CD4-positive, alpha-beta T cell treated with Interleukin-17A for 4 hours (primary cell): Measurements from ENCODE around the gene HIBADH.

Experiments
- DNase-seq: peaks from one replicate; pipeline ENCODE4 v3.0.0-alpha.2; 2020; ENCODE audit warnings: mixed read lengths

HIBADH gene

DNA sequence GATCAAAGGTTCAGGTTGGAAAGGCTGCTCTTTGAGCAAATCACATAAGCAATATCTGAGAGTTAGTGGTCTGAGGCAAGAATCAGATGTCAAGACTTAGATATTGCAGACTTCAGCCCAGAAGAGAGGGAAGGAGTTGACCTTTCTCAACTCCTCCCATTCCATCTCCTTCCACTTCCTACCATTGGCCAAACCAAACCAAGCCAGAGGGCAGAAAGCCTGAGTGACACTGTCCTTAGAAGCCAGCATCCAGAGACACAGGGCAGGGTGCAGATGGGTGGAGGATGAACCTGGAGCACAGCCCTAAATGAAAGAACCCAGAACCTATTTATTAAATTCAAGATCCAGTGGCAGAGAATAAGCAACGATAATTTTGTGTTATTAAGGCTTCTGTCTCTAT is 180.5 kb downstream of the HIBADH start:
- DNase-seq, result no peak

DNA sequence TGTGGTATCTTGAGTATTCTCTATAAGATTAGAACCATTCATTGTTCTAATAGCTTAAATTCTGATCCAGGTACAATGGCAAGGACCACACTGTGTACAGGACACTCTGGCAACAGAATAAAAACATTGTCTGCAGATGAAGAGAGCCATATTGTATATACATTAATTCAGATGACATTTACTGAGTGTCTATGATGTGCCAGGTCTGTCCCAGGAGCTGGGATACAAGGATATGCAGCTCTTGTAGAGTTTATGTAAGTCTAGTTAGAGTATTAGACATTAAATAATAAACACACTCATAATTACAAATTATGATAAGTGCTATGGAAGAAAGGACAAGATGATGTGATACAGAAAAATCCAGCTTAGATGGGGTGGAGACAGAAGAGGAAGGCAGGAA is 184.1 kb downstream of the HIBADH start:
- DNase-seq, result no peak

DNA sequence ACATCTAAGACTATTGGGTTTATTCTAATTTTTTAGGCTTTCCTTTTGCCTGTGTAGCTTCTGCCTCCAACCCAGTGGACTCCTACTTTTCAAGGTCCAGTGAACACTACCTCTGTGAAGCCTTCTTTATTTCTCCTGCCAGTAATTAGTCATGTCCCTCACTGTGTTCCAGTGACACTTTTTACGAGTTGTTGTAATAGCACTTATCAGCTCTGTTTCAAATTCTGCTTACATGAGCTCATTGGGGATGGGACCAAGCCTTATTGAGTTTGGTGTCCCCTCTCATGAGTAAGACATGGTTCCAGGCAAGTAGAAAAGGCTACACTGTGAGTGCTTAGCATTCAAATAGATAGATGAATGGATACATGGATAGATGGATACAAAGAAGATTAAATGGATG is 184.6 kb downstream of the HIBADH start:
- no peak for DNase-seq

DNA sequence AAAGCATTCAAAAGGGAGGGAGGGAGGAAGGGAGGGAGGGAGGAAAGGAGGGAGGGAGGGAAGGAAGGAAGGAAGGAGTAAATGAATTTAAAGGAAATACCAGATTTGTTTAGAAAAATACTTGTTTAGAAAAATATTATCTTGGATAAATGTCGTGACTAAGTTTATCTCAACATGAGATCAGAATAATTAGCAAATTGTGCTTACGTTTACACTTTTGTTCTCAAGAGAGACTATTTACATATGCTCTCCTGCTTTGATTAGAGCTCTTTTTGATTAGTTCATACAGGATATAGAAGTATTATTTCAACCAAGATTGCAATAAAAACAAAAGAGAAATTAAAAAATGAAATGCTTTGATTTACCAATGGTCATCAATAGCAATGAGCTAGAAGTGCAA is 186.2 kb downstream of the HIBADH start:
- no peak for DNase-seq
